Activated naive CD4-positive, alpha-beta T cell treated with anti-CD3 and anti-CD28 coated beads, Interleukin-2, amount 50 U/mL, for 72 hours (primary cell): ENCODE results near the gene TENT5C. TPM values are rescaled to one million over a fixed set of nuclear protein-coding genes. Genes with fewer than 3 reads are reported as not detected.

Source experiments
- ATAC-seq, 2 donors: fragments of 150-1000 bp; cut with Tn5 transposase; 2 replicates each; pipeline ENCODE4 v1.10.0; 2021; ENCODE audit warnings: mild to moderate bottlenecking in 2 of 2, moderate library complexity in 2 of 2
- DNase-seq, 2 donors: peaks; one replicate each; pipeline ENCODE4 v3.0.0; 2021 to 2022; ENCODE audit warnings: low spot score in 2 of 2
- H3K27ac Mint-ChIP-seq, 2 donors: one replicate each; pipeline ENCODE4 v1.8.0; 2022; ENCODE audit warnings: mild to moderate bottlenecking in 2 of 2, mixed read lengths in 2 of 2
- H3K36me3 Mint-ChIP-seq, 2 donors: one replicate each; pipeline ENCODE4 v1.8.0; 2022; ENCODE audit warnings: mixed read lengths in 2 of 2
- H3K9me3 Mint-ChIP-seq, 2 donors: one replicate each; pipeline ENCODE4 v1.8.0; 2022; ENCODE audit warnings: mixed read lengths in 2 of 2
- total RNA-seq, 2 donors: library from RNA; stranded (reverse); gene quantifications; one replicate each; pipeline ENCODE4 v1.2.3, GENCODE V29; 2022

The TENT5C gene
- total RNA-seq, 2 donors from 2014 or later: 6.6 to 14.2 TPM

- ATAC-seq (no peak), DNase-seq (no peak)
- H3K9me3 Mint-ChIP-seq: no peaks in the 10 kb centered on the region
- peak overlapping the region in 1 of 2 donors; percentile 3 for H3K27ac Mint-ChIP-seq
- no peaks in the 10 kb centered on the region for H3K36me3 Mint-ChIP-seq
These were observed 45.2 kb downstream of the TENT5C start for GRCh38 chr1:117650840-117651568.

DNA sequence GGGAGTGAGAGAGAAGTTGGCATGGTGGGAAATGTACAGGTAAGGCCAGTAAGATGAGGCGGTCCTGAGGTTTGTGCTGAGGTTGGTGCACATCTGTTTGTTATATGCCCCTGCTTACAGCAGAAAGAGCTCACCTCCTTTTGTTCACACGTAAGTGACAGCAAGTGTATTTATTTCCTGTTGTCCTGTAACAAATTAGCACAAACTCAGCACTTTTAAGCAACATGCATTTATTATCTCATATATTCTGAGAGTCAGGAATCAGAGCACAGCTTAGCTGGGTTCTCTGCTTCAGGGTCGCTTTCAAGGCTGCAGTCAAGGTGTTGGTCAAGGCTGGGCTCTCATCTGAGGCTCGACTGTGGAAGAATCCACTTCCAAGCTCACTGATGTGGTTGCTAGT, 45.8 kb downstream of the TENT5C start:
- Mint-ChIP-seq H3K9me3 (no peaks in the 10 kb centered on the region), H3K27ac (no peak overlapping the region)
- ATAC-seq: no peak

DNA sequence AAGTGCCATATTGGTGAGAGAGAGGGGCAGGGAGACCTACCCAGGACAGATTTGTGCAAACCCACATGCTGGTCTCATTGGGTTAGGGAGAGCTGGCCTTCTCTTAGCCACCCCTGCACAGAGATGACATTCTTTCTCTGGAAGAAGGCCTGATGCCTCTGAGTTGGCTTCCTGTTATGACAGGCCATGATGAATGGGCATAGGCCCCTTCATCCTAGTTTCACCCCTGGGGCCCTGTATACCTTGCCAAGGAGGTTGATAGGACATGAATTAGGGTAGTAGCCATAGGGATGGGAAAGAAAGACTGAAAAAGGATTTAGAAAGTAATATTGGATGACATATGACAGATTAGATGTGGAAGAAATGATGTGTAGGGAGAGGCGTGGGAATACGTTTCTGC, 46.6 kb downstream of the TENT5C start:
- ATAC-seq: no peak
- Mint-ChIP-seq H3K36me3 (no peaks in the 10 kb centered on the region), H3K9me3 (no peaks in the 10 kb centered on the region), H3K27ac (no peak overlapping the region)
- no peak for DNase-seq

More for the DNA sequence above, 45.8 kb downstream of the TENT5C start:
- DNase-seq: no peak
- H3K36me3 Mint-ChIP-seq: no peaks in the 10 kb centered on the region

GRCh38 chr1:117653195-117653594, 47.3 kb downstream of the TENT5C start:
- Mint-ChIP-seq H3K9me3 (no peaks in the 10 kb centered on the region), H3K27ac (peak overlapping the region in 1 of 2 donors; percentile 57), H3K36me3 (no peaks in the 10 kb centered on the region)
- ATAC-seq: no peak
- DNase-seq: no peak

DNA sequence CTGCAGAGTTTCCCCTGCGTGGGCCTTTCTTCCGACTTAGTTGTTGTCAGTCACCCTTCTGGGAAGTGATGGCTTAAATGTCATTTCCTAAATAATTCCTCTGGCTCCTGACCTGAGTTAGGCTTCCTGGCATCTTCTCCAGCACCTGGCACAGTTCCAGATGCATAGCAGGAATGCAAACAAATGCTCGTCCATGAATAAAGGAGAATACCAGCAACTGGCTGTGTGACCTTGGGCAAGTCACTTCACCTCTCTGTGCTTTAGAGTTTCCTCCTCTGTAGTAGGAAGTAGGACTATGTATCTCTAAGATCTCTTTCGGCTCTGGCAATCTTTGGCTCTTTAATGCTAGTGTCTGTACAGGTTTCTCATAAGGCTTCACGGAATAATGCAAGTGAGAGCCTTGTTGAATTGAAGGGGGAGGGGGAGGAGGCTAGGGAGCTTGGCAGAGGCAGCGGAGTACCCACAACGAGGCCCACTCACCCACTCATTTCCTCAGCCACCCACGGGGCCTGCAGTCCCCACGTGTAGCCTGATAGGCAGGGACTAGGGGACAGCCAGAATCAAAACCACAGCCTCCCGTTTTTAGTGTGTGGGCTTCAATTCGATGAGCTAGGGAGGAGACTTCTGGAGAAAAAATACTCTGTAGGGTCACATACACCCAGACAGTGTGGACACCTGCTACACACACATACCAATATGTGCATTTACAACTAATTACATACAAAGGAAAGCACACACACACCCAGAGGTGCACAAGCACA, 48.1 kb downstream of the TENT5C start:
- no peaks in the 10 kb centered on the region for H3K36me3 Mint-ChIP-seq
- H3K9me3 Mint-ChIP-seq: no peaks in the 10 kb centered on the region
- ATAC-seq (peak; percentile 10 to 21), DNase-seq (no peak)
- H3K27ac Mint-ChIP-seq: peak overlapping the region in 1 of 2 donors; percentile 57

- no peaks in the 10 kb centered on the region for H3K36me3 Mint-ChIP-seq
- no peaks in the 10 kb centered on the region for H3K9me3 Mint-ChIP-seq
- H3K27ac Mint-ChIP-seq: peak overlapping the region in 1 of 2 donors; percentile 57
- ATAC-seq (peak; percentile 60 to 63), DNase-seq (no peak)
These were observed 48.8 kb downstream of the TENT5C start for GRCh38 chr1:117654493-117655219.

DNA sequence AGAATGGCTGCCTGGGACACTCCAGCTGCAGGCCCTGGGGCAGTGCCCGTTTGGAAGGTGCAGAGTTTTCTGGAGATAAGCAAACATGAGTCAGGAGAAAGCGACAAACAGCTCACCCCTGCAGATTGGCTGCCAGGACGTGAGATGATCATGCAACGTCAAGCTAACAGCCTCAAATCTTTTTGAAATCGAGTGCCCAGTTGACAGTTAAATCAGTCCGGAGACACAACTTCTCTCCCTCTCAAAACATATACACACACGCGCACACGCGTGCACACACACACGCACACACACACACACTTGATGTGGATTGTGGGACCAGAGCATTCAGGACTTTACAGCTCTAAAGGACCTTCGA, 49.4 kb downstream of the TENT5C start:
- ATAC-seq: no peak
- Mint-ChIP-seq H3K9me3 (no peaks in the 10 kb centered on the region), H3K27ac (peak overlapping the region in 1 of 2 donors; percentile 57), H3K36me3 (no peaks in the 10 kb centered on the region)
- no peak for DNase-seq

DNA sequence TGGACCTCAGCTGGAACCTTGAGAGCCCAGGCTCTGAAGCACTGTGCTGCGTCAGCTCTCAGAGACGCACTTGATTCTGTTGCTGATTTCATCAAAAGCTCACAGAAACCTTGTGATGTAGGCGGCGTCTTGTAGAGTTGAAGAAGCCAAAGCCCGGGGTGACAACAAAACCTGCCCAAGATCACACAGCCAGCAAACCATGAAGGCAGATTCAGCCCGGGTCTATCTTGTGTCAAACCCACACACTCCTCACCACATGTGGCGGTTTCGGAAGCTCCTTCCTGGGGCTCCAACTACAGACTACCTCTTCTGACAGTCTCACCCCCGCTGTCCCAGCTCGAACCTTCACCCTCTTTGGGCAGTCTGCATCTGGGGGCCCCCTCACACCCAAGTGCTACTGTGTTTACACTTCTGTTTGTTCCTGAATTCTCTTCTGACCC, 50.4 kb downstream of the TENT5C start:
- Mint-ChIP-seq H3K27ac (peak overlapping the region in 1 of 2 donors; percentile 57), H3K36me3 (peaks cover 0 to 3% of the 10 kb centered on the region in 2 donors), H3K9me3 (peaks cover 0 to 2% of the 10 kb centered on the region in 2 donors)
- DNase-seq: peak; percentile 74 to 79
- ATAC-seq: peak; percentile 74 to 75

DNA sequence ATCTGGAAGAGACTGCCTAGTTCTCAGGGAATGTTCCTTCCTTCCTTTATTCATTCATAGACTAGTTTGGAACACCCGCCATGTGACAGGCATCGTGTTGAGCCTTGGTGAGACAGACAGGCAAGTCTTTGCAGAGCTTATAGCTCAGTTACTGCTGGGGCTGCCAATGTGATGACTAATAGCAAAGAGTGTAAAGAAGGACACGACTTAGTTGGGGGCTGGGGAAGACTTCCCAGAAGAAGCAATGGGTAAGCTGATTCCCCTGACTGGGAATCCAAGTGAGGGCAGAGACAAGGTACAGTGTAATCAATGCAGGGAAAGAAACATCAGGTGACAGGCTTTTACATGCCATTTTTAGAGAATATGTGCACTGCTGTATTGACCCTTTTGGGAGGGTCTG, 51.2 kb downstream of the TENT5C start:
- ATAC-seq (no peak), DNase-seq (peak in 1 of 2 donors; percentile 26)
- Mint-ChIP-seq H3K36me3 (peaks cover 4 to 11% of the 10 kb centered on the region in 2 donors), H3K9me3 (peaks cover 3 to 7% of the 10 kb centered on the region in 2 donors), H3K27ac (peak overlapping the region; percentile 51 to 57)

DNA sequence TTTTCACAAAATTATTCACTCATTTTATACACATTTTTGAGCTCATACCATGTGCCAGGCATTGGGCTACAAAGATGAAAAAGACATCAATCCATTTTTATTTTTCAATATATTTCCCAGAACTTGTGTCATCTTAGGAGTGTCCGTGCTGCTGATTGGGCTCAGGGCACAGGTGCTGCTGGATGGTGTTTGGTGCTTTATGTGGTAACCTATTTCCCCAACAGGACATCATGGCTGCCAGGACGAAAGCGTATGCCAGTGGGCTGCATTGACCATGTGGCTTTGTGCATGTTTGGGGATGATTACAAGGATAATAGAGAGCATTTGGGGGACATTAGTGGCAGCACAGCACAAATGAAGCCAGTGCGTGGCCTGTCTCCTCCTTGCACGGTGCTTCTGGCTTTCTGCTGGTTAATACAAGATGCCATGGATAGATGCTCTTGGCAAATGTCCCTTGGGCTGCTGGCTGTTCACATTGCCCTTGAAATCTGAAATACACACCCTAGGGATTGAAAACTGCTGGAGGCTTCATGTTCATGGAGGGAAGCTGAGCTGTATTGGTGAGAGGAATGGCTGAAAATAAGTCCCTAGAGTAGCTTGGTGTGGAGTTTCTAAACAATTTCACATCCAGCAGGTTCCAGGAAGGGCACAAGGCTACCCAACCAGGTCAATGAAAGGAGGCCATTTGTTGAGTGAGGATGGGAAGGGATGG, 52.3 kb downstream of the TENT5C start:
- ATAC-seq (no peak), DNase-seq (peak in 1 of 2 donors; percentile 42)
- H3K36me3 Mint-ChIP-seq: peaks cover 8 to 17% of the 10 kb centered on the region in 2 donors
- peaks cover 6 to 10% of the 10 kb centered on the region in 2 donors for H3K9me3 Mint-ChIP-seq
- H3K27ac Mint-ChIP-seq: peak overlapping the region; percentile 9 to 31

GRCh38 chr1:117658676-117659075, 52.8 kb downstream of the TENT5C start:
- Mint-ChIP-seq H3K27ac (peak overlapping the region; percentile 9 to 31), H3K9me3 (peaks cover 6 to 10% of the 10 kb centered on the region in 2 donors), H3K36me3 (peaks cover 8 to 17% of the 10 kb centered on the region in 2 donors)
- DNase-seq (peak; percentile 58 to 60), ATAC-seq (peak in 1 of 2 donors; percentile 25)

- Mint-ChIP-seq H3K9me3 (peaks cover 6 to 14% of the 10 kb centered on the region in 2 donors), H3K27ac (peak overlapping the region; percentile 33 to 55), H3K36me3 (peaks cover 12 to 17% of the 10 kb centered on the region in 2 donors)
- DNase-seq (peak in 1 of 2 donors; percentile 35), ATAC-seq (peak in 1 of 2 donors; percentile 34)
These were observed 53.9 kb downstream of the TENT5C start for GRCh38 chr1:117659550-117660270.

GRCh38 chr1:117660271-117660965, 54.6 kb downstream of the TENT5C start:
- Mint-ChIP-seq H3K9me3 (peaks cover 6 to 14% of the 10 kb centered on the region in 2 donors), H3K27ac (peak overlapping the region; percentile 55 to 88)

DNA sequence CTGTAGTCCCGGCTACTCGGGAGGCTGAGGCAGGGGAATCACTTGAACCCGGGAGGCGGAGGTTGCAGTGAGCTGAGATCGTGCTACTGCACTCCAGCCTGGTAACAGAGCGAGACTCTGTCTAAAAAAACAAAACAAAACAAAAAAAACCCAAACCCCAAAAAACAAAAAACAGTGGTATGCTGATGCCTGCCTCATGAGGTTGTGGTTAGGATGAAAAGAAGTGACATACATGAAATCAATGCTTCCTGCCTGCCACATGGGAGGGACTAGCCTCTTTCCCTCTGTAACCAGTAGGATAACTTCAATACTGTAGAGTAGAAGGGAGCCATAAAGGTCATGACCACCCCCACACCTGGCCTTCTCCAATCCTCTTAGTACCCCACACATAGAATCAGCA, 55.2 kb downstream of the TENT5C start:
- H3K9me3 Mint-ChIP-seq: peaks cover 6 to 14% of the 10 kb centered on the region in 2 donors
- H3K27ac Mint-ChIP-seq: peak overlapping the region; percentile 55 to 88
- H3K36me3 Mint-ChIP-seq: peaks cover 12 to 17% of the 10 kb centered on the region in 2 donors
- DNase-seq (peak in 1 of 2 donors; percentile 51), ATAC-seq (peak; percentile 13 to 30)

More at GRCh38 chr1:117660271-117660965, 54.6 kb downstream of the TENT5C start:
- peaks cover 12 to 17% of the 10 kb centered on the region in 2 donors for H3K36me3 Mint-ChIP-seq
- no peak for ATAC-seq
- peak in 1 of 2 donors; percentile 33 for DNase-seq

DNA sequence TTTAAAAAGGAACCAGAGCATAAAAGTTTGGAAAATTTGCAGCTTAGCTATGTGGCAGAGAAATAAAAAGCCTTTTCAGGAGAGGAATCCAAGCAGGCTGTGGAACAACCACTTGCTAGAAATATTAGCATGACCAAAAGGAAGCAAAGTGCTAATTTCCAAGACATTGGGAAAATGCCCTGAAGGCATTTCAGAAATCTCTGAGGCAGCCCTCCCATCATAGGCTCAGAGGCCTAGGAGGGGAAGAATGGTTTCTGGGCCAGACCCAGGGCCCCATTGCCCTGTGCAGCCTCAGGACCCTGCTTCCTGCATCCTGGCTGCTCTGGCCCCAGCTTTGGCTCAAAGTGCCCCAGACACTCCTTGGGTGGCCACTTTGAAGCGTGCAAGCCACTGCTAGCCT, 56.8 kb downstream of the TENT5C start:
- Mint-ChIP-seq H3K36me3 (peaks cover 12 to 17% of the 10 kb centered on the region in 2 donors), H3K9me3 (peaks cover 6 to 14% of the 10 kb centered on the region in 2 donors), H3K27ac (no peak overlapping the region)
- DNase-seq (no peak), ATAC-seq (no peak)
